Effector memory CD4-positive, alpha-beta T cell (primary cell): ENCODE results near the gene GPD1L.
"Not testable (repeated sequence)": the region's sequence is repeated elsewhere in the genome, so short reads cannot be mapped to it uniquely, and the experiment has no call there.

Experiments
- DNase-seq, 3 donors: peaks; one replicate each; pipeline ENCODE4 v3.0.0-alpha.2; 2020
- H3K27ac ChIP-seq: 2 replicates; pipeline ENCODE4 v1.7.0; 2013; ENCODE audit warnings: mild to moderate bottlenecking, low read length, moderate library complexity; ENCODE audit not compliant: insufficient read depth, poor library complexity, severe bottlenecking
- H3K27me3 ChIP-seq: replicated peaks from 2 replicates; pipeline ENCODE4 v1.7.0; 2013; ENCODE audit warnings: mild to moderate bottlenecking, low read length; ENCODE audit not compliant: insufficient read depth, control insufficient read depth, poor library complexity, severe bottlenecking
- H3K36me3 ChIP-seq: 2 replicates; pipeline ENCODE4 v1.7.0; 2013; ENCODE audit warnings: mild to moderate bottlenecking, low read length, moderate library complexity; ENCODE audit not compliant: control insufficient read depth, insufficient read depth
- H3K4me1 ChIP-seq: 2 replicates; pipeline ENCODE4 v1.7.0; 2013; ENCODE audit warnings: low read length, mild to moderate bottlenecking; ENCODE audit not compliant: control insufficient read depth, insufficient read depth, poor library complexity, severe bottlenecking
- H3K4me3 ChIP-seq: 2 replicates; pipeline ENCODE4 v1.7.0; 2013; ENCODE audit warnings: low read length, low read depth, mild to moderate bottlenecking; ENCODE audit not compliant: insufficient read depth, poor library complexity, severe bottlenecking
- H3K9me3 ChIP-seq: 2 replicates; pipeline ENCODE4 v1.7.0; 2013; ENCODE audit warnings: mild to moderate bottlenecking, low read length, moderate library complexity; ENCODE audit not compliant: control insufficient read depth

The GPD1L gene

DNA sequence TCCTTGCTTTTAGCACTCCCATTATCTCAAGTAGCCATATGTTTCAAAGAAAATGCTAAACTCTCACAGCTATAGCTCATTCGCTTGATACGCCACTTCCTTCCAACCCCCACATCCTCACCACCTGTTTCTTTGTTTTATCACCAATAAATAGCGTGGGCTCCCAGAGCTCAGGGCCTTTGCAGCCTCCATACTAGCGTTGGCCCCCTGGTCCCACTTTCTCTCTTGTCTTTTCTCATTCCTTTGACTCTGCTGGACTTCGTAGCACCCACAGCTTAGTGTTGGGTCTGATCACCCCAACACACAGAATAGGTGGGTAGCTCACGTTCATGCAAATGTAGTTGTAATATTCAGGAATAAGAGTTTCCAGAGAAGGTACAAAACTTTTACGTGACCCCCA lies 4.1 kb upstream of the GPD1L start:
- DNase-seq: no peak
- Histone ChIP-seq H3K4me3 (no peak overlapping the region), H3K27me3 (no peaks in the 10 kb centered on the region), H3K27ac (no peak overlapping the region), H3K4me1 (no peaks in the 10 kb centered on the region), H3K36me3 (no peaks in the 10 kb centered on the region), H3K9me3 (peaks cover 5% of the 10 kb centered on the region)

DNA sequence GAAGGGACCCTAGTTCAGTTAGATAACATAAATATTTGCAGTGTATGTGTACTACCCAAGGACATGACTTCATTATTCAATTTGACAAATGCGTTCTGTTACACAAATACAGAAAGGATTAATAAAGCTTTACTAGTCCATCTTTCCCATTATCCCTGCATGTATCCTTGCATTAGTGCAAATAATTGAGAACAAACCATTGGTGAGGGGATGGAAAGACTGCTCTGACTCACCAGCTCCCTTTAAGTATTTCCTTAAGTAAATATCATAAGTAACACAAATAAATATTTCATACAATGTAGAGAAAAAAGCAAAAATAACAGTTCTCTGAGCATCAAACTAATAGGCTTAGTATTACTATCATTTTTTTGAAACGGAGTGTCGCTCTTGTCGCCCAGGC lies 1.9 kb upstream of the GPD1L start:
- DNase-seq: no peak
- Histone ChIP-seq H3K36me3 (no peaks in the 10 kb centered on the region), H3K27me3 (no peaks in the 10 kb centered on the region), H3K4me1 (peaks cover 3% of the 10 kb centered on the region), H3K27ac (no peak overlapping the region), H3K9me3 (peaks cover 5% of the 10 kb centered on the region), H3K4me3 (no peak overlapping the region)

DNA sequence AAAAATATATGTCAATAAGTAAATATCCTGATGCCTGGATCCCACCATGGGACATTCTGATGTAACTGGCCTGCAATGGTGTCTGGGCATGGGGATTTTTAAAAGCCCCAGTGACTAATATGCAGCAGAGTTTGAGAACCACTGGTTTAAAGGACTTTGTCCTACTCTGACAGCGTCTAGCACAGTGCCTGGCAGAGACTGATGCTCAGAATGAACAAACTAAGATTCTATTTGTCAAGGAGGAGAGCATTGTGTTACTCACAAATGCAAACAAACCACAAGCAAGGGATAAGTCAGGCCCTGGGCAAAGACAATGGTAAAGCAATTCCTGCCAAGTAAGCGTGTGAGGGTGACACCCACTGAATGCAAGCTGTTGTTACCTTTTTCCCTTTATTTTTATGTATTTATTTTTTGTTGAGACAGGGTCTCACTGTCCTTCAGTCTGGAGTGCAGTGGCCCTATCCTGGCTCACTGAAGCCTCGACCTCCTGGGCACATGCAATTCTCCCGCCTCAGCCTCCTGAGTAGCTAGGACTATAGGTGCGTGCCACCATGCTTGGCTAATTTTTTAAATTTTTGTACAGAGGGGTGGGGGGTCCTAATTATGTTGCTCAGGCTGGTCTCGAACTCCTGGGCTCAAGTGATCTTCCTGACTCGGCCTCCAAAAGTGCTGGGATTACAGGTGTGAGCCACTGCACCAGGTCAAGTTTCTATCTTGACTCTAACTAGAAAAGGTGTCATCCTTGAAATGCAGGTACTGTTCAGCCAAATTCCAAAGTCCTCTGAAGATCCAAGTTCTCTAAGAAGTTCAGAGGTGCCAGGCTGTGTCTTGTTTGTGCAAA lies 909 bp upstream of the GPD1L start:
- no peaks in the 10 kb centered on the region for H3K36me3 ChIP-seq
- no peaks in the 10 kb centered on the region for H3K27me3 ChIP-seq
- H3K27ac ChIP-seq: no peak overlapping the region
- peak overlapping the region; percentile 91 for H3K4me3 ChIP-seq
- DNase-seq: no peak
- H3K9me3 ChIP-seq: peaks cover 5% of the 10 kb centered on the region
- peaks cover 3% of the 10 kb centered on the region for H3K4me1 ChIP-seq

DNA sequence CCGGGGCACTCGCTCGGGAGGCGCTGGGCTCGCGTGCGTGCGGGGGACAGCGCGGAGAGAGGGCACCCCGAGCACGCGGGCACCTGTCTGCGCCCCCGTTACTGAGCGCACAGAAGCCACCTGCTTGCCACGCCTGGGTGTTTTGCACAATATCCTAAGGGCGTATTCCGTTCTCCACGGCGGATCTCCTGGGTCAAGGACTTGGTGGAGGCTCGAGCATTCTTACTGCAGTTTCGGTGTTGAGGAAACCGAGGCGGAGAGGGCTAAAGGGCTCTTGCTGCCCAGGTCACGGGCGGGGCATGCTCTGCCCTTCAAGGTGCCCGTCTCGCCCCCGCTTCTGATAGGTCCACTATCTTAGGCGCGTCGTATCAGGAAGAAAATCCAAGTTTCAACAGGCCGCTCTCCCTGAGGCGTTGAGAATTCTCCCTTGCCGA lies 526 bp downstream of the GPD1L start:
- H3K4me1 ChIP-seq: peaks cover 3% of the 10 kb centered on the region
- no peaks in the 10 kb centered on the region for H3K27me3 ChIP-seq
- peaks cover 3% of the 10 kb centered on the region for H3K9me3 ChIP-seq
- H3K4me3 ChIP-seq: peak overlapping the region; percentile 91
- peak overlapping the region; percentile 61 for H3K27ac ChIP-seq
- DNase-seq: no peak
- no peaks in the 10 kb centered on the region for H3K36me3 ChIP-seq

DNA sequence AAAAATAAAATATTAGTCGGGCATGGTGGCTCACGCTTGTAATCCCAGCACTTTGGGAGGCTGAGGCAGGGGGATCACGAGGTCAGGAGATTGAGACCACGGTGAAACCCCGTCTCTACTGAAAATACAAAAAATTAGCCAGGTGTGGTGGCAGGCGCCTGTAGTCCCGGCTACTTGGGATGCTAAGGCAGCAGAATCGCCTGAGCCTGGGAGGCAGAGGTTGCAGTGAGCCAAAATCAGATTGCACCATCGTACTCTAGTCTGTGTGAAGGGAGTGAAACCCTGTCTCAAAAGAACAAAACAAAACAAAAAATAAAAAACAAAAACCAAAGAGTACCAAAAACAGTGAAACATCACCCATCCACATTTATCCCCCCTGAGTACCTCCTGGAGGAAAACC lies 1.8 kb downstream of the GPD1L start:
- not testable (repeated sequence) for H3K9me3 ChIP-seq, H3K27me3 ChIP-seq, H3K27ac ChIP-seq, H3K36me3 ChIP-seq, DNase-seq, H3K4me1 ChIP-seq, H3K4me3 ChIP-seq

DNA sequence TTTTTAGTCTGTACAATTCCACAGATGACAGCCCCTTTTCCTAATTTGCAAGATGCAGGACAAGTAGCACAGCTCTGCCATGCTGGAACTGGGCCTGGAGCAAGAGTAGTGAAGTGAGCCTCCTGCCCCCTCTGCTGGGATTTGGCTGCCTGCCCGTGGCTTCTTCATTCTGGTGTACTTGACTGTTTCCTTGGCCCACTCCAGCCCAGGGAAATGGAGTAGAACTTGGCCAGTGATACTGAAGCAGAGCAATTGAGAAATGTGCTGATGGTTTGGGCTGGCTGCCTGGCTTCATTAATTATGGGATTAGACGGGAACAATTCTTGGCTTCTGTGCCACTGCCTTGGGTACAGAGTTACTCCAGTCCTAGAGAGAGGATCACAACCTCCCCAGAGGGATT lies 2.8 kb downstream of the GPD1L start:
- H3K4me1 ChIP-seq: peaks cover 12% of the 10 kb centered on the region
- no peaks in the 10 kb centered on the region for H3K27me3 ChIP-seq
- H3K4me3 ChIP-seq: no peak overlapping the region
- no peak for DNase-seq
- H3K9me3 ChIP-seq: no peaks in the 10 kb centered on the region
- H3K36me3 ChIP-seq: no peaks in the 10 kb centered on the region
- H3K27ac ChIP-seq: no peak overlapping the region

DNA sequence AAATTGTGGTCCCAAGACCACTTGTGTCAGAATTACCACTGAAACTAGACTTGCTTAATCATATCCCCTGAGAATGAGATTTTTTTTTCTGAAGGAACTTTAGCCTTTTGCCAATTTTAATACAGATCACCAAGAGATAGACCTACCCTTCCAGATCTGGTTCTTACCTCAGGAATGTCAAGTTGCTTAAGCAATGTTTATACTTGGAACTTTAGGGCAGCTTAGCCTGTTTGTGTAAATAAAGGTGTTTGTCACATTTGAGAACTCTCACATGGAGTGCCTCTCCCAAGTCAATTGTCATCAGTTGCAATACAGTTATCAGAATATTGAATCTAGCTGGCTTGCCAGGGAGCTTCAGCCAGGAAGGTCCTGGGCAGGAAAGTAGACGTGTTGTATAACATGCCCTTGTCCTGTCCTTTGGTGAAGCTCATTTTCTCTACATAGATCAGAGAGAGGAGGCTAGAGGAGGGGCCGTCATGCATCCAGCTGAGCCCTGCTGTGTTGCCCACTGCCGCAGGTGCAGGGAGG lies 3.9 kb downstream of the GPD1L start:
- Histone ChIP-seq H3K9me3 (no peaks in the 10 kb centered on the region), H3K36me3 (no peaks in the 10 kb centered on the region), H3K27ac (no peak overlapping the region), H3K4me1 (peaks cover 12% of the 10 kb centered on the region), H3K4me3 (no peak overlapping the region), H3K27me3 (no peaks in the 10 kb centered on the region)
- DNase-seq: no peak

DNA sequence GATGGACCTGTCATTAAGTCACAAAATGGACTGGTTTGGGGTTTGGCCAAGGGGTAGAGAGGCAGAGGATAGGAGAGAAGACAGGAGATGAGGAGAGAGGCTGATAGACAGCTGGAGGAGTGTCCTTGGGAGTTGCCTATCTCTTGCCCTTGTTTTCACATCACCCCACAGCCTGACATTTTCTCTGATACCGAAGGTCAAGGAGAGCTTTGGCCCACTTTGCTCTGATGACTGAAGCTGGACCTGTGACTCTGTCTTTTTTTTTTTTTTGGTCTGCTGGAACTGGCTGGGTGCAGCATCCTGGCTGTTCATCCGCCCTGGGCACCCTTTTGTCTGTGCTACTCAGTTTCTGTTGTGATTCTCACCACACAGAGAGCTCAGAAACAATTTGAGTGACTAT lies 5.1 kb downstream of the GPD1L start:
- H3K4me3 ChIP-seq: no peak overlapping the region
- H3K36me3 ChIP-seq: no peaks in the 10 kb centered on the region
- H3K27ac ChIP-seq: no peak overlapping the region
- DNase-seq: no peak
- peaks cover 12% of the 10 kb centered on the region for H3K4me1 ChIP-seq
- no peaks in the 10 kb centered on the region for H3K9me3 ChIP-seq
- H3K27me3 ChIP-seq: no peaks in the 10 kb centered on the region

DNA sequence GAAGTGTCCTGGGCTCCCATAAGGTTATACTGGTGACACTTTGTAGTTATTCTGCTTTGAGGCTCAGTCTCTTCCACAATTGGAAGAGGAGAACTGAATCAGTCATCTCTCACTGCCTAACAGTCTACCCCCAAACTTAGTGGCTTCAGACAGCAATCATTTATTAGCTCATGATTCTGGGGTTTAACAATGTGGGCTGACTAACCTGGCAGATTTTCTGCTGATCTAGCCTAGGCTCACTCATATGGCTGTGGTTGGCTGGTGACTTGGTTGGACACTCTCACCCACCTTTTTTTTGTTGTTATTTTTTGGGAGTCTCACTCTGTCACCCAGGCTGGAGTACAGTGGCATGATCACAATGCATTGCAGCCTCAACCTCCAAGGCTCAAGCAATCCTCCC lies 7.1 kb downstream of the GPD1L start:
- H3K27me3 ChIP-seq: no peaks in the 10 kb centered on the region
- H3K36me3 ChIP-seq: no peaks in the 10 kb centered on the region
- peaks cover 9% of the 10 kb centered on the region for H3K4me1 ChIP-seq
- no peak overlapping the region for H3K4me3 ChIP-seq
- DNase-seq: no peak
- H3K9me3 ChIP-seq: no peaks in the 10 kb centered on the region
- peak overlapping the region; percentile 59 for H3K27ac ChIP-seq

DNA sequence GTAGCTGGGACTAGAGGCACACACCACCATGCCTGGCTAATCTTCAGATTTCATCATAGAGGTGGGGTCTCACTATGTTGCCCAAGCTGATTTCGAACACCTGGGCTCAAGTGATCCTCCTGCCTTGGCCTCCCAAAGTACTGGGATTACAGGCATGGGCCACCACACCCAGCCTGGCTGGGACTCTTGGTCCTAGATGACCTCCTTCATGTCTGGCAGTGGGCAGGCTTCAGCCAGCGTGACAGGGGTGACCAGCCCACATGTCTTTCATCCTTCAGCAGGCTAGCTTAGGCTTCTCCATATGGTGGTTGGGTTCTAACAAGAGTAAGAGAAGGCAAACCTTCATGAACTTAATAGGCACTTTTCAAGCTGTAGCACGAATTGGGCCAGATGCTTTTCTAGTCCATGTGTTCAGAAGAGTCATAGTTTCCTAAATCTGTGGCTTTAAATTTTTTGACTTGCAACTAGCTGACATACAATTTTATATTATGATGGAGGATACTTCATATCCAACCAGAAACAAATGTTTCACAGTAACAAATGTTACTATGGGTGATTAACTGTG lies 7.6 kb downstream of the GPD1L start:
- Histone ChIP-seq H3K9me3 (no peaks in the 10 kb centered on the region), H3K4me3 (peak overlapping the region; percentile 27), H3K27ac (peak overlapping the region; percentile 59), H3K36me3 (no peaks in the 10 kb centered on the region), H3K27me3 (no peaks in the 10 kb centered on the region), H3K4me1 (peaks cover 9% of the 10 kb centered on the region)
- DNase-seq: no peak
